K562 (cell line): ENCODE data around the gene COL16A1. TPM values are rescaled to one million over a fixed set of nuclear protein-coding genes. Genes with fewer than 3 reads are reported as not detected.

Experiments used
- BCL6 ChIP-seq: fragments of 250-450 bp; sonication (Bioruptor Pico); IDR thresholded peaks from 2 replicates; pipeline ENCODE4 v1.4.0; 2020
- polyA plus RNA-seq, 8 experiments: library from polyadenylated mRNA; depleted of rRNA in 4 of 8; stranded (reverse) in 5 of 8; unstranded in 3 of 8; fragments of >200 nt; fragmentation: Nextera tagmentation in 2 of 8; fragmentation: Illumina TruSeq in 1 of 8; extraction: Ambion mirVana in 2 of 8; extraction: Trizol in 1 of 8; gene quantifications; 2 replicates each; pipeline versions ENCODE4 v1.2.1 to v1.2.3, GENCODE V29; 2011 to 2014; ENCODE audit warnings: inconsistent platforms in 1 of 8, missing spikeins in 1 of 8
- total RNA-seq, 7 experiments: library from RNA; depleted of rRNA in 6 of 7; stranded (reverse); fragments of >200 nt in 6 of 7; fragmentation: Illumina TruSeq in 2 of 7; extraction: Trizol in 2 of 7; gene quantifications; 2 replicates each; pipeline versions ENCODE4 v1.2.1 to v1.2.3, GENCODE V29; 2011 to 2021; ENCODE audit warnings: low replicate concordance in 1 of 7
- TF ChIP-seq, protein P1 (sequence below), 2 experiments: fragments of 450-650 bp in 1 of 2; sonication (generic) in 1 of 2; formaldehyde crosslinking in 1 of 2; IDR thresholded peaks; 2 replicates each; pipeline versions ENCODE4 v1.7.1 to v1.9.0; 2016 to 2022; ENCODE audit warnings: inconsistent platforms in 1 of 2, mild to moderate bottlenecking in 1 of 2, missing genetic modification reagents in 1 of 2
- TF ChIP-seq, protein P2 (sequence below): fragments of 450-650 bp; IDR thresholded peaks from 2 replicates; pipeline ENCODE4 v1.6.1; 2017; ENCODE audit warnings: antibody characterized with exemption, mild to moderate bottlenecking
- TF ChIP-seq, protein P3 (sequence below): fragments of 450-650 bp; IDR thresholded peaks from 2 replicates; pipeline ENCODE4 v1.7.1; 2018; ENCODE audit warnings: mild to moderate bottlenecking, low read depth; ENCODE audit not compliant: partially characterized antibody
- TF ChIP-seq, protein P4 (sequence below): fragments of 150-350 bp; IDR thresholded peaks from 2 replicates; pipeline ENCODE4 v1.6.1; 2014; ENCODE audit warnings: low read depth, mild to moderate bottlenecking, low read length, borderline replicate concordance

Gene COL16A1
- total and polyA plus RNA-seq, 9 of the 15 experiments (the other 6 are each of a cell fraction or from before 2014, with no cell fraction given) = 0.11 to 0.60 (median 0.11) TPM; not detected in 6

DNA sequence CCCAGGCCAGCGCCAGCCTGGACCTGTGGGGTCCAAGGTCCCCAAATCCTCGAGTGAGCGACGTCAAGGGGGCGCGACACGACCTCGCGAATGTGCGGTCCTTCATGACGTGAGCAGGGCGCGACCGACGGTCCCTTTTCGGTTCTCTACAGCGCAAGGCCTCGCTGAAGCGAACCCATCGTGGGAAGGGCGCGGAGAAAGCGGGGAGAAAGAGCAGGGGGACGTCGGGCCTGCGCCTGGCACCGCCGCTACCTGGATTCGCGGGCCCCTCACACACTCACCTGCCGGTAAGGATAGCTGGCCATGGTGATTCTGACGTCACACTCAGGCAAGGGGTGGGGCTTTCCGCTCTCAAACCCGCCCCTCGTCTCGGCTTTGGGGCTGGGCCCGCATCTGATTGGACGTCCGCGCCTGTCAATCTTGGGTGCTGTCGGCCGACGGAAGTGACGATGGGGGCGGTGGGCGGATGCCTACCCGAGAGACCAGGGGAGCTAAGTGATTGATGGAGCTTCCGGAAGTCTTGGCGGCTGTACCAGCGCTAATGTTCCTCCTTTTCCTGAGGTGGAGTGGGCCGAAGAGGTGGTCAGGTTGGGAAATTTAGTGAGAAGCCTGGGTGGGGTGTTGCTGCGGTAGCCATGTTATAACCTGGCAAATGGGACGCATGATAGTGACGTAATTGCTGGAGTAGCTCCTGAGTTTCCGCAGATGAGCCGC lies 59.1 kb downstream of the COL16A1 start, which contains the start of gene PEF1 (continued):
- TF ChIP-seq, protein P1, sequence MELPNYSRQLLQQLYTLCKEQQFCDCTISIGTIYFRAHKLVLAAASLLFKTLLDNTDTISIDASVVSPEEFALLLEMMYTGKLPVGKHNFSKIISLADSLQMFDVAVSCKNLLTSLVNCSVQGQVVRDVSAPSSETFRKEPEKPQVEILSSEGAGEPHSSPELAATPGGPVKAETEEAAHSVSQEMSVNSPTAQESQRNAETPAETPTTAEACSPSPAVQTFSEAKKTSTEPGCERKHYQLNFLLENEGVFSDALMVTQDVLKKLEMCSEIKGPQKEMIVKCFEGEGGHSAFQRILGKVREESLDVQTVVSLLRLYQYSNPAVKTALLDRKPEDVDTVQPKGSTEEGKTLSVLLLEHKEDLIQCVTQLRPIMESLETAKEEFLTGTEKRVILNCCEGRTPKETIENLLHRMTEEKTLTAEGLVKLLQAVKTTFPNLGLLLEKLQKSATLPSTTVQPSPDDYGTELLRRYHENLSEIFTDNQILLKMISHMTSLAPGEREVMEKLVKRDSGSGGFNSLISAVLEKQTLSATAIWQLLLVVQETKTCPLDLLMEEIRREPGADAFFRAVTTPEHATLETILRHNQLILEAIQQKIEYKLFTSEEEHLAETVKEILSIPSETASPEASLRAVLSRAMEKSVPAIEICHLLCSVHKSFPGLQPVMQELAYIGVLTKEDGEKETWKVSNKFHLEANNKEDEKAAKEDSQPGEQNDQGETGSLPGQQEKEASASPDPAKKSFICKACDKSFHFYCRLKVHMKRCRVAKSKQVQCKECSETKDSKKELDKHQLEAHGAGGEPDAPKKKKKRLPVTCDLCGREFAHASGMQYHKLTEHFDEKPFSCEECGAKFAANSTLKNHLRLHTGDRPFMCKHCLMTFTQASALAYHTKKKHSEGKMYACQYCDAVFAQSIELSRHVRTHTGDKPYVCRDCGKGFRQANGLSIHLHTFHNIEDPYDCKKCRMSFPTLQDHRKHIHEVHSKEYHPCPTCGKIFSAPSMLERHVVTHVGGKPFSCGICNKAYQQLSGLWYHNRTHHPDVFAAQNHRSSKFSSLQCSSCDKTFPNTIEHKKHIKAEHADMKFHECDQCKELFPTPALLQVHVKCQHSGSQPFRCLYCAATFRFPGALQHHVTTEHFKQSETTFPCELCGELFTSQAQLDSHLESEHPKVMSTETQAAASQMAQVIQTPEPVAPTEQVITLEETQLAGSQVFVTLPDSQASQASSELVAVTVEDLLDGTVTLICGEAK (IDR thresholded peaks at IDR 0.05) = peak; percentile 98
- TF ChIP-seq, protein P1 (CRISPR knock-in tag; IDR thresholded peaks at IDR 0.05) = no peak
- TF ChIP-seq, protein P2, sequence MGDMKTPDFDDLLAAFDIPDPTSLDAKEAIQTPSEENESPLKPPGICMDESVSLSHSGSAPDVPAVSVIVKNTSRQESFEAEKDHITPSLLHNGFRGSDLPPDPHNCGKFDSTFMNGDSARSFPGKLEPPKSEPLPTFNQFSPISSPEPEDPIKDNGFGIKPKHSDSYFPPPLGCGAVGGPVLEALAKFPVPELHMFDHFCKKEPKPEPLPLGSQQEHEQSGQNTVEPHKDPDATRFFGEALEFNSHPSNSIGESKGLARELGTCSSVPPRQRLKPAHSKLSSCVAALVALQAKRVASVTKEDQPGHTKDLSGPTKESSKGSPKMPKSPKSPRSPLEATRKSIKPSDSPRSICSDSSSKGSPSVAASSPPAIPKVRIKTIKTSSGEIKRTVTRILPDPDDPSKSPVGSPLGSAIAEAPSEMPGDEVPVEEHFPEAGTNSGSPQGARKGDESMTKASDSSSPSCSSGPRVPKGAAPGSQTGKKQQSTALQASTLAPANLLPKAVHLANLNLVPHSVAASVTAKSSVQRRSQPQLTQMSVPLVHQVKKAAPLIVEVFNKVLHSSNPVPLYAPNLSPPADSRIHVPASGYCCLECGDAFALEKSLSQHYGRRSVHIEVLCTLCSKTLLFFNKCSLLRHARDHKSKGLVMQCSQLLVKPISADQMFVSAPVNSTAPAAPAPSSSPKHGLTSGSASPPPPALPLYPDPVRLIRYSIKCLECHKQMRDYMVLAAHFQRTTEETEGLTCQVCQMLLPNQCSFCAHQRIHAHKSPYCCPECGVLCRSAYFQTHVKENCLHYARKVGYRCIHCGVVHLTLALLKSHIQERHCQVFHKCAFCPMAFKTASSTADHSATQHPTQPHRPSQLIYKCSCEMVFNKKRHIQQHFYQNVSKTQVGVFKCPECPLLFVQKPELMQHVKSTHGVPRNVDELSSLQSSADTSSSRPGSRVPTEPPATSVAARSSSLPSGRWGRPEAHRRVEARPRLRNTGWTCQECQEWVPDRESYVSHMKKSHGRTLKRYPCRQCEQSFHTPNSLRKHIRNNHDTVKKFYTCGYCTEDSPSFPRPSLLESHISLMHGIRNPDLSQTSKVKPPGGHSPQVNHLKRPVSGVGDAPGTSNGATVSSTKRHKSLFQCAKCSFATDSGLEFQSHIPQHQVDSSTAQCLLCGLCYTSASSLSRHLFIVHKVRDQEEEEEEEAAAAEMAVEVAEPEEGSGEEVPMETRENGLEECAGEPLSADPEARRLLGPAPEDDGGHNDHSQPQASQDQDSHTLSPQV = no peak; the same call in 1 of the 2 replicates
- TF ChIP-seq, protein P3, sequence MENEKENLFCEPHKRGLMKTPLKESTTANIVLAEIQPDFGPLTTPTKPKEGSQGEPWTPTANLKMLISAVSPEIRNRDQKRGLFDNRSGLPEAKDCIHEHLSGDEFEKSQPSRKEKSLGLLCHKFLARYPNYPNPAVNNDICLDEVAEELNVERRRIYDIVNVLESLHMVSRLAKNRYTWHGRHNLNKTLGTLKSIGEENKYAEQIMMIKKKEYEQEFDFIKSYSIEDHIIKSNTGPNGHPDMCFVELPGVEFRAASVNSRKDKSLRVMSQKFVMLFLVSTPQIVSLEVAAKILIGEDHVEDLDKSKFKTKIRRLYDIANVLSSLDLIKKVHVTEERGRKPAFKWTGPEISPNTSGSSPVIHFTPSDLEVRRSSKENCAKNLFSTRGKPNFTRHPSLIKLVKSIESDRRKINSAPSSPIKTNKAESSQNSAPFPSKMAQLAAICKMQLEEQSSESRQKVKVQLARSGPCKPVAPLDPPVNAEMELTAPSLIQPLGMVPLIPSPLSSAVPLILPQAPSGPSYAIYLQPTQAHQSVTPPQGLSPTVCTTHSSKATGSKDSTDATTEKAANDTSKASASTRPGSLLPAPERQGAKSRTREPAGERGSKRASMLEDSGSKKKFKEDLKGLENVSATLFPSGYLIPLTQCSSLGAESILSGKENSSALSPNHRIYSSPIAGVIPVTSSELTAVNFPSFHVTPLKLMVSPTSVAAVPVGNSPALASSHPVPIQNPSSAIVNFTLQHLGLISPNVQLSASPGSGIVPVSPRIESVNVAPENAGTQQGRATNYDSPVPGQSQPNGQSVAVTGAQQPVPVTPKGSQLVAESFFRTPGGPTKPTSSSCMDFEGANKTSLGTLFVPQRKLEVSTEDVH = peak; percentile 97
- TF ChIP-seq, protein P4, sequence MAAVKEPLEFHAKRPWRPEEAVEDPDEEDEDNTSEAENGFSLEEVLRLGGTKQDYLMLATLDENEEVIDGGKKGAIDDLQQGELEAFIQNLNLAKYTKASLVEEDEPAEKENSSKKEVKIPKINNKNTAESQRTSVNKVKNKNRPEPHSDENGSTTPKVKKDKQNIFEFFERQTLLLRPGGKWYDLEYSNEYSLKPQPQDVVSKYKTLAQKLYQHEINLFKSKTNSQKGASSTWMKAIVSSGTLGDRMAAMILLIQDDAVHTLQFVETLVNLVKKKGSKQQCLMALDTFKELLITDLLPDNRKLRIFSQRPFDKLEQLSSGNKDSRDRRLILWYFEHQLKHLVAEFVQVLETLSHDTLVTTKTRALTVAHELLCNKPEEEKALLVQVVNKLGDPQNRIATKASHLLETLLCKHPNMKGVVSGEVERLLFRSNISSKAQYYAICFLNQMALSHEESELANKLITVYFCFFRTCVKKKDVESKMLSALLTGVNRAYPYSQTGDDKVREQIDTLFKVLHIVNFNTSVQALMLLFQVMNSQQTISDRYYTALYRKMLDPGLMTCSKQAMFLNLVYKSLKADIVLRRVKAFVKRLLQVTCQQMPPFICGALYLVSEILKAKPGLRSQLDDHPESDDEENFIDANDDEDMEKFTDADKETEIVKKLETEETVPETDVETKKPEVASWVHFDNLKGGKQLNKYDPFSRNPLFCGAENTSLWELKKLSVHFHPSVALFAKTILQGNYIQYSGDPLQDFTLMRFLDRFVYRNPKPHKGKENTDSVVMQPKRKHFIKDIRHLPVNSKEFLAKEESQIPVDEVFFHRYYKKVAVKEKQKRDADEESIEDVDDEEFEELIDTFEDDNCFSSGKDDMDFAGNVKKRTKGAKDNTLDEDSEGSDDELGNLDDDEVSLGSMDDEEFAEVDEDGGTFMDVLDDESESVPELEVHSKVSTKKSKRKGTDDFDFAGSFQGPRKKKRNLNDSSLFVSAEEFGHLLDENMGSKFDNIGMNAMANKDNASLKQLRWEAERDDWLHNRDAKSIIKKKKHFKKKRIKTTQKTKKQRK = peak; percentile 52; the same call in 1 of the 2 replicates
- TF ChIP-seq BCL6 = no peak
